Measurements from ENCODE around the gene AREG. TPM values are rescaled to one million over a fixed set of nuclear protein-coding genes. Genes with fewer than 3 reads are reported as not detected.

The AREG gene
- total RNA-seq, 1 experiment from 2014 or later: 0.33 TPM

DNA sequence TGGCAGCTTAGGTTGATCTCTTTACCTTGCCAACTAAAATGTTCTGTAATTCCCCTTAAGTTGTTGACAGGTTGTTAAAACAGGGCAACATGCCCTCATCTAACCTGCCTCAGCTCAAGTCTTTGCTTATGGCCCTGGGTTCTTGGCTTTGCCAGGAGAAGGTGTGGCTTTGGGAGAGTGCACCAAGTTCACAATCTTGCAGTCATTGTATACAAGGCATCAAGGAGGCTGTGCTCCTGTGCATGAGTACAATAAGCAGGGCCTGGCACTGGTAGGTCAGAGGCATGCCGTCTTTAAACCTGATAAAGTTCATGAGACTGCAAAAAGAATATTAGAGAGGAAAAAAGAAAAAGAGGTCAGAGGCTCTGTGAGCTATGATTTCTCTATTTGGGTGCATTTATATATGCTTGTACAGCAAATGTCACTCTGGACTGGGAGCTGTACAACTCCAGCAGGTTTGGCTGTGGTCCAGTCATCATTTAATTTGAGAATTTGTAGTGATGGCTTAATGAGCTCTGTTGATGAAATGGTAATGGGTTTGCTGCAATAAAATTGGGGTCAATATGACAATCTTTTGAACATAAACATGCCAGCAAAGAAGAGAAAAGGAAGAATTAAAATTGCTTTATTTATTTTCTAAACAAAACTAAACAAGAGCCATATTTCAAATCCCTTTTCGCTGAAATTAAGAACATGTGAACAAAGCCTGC lies 30.3 kb downstream of the AREG start:
- DNase-seq (ENCODE audit: low spot score): no peak
- ATAC-seq: no peak
- Mint-ChIP-seq H3K4me3 (no peak overlapping the region), H3K9me3 (no peaks in the 10 kb centered on the region), H3K36me3 (no peaks in the 10 kb centered on the region), H3K4me1 (peaks cover 7% of the 10 kb centered on the region), H3K27ac (no peak overlapping the region), H3K27me3 (ENCODE audit: low read depth) (no peaks in the 10 kb centered on the region; the same call in none of the 2 replicates)
- POLR2A ChIA-PET: no interaction called here
- TF ChIP-seq SMAD3 (CRISPR knock-in tag; IDR thresholded peaks at IDR 0.05; ENCODE audit: borderline replicate concordance): no peak
- TF ChIP-seq, protein P1, sequence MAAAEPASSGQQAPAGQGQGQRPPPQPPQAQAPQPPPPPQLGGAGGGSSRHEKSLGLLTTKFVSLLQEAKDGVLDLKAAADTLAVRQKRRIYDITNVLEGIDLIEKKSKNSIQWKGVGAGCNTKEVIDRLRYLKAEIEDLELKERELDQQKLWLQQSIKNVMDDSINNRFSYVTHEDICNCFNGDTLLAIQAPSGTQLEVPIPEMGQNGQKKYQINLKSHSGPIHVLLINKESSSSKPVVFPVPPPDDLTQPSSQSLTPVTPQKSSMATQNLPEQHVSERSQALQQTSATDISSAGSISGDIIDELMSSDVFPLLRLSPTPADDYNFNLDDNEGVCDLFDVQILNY (CRISPR knock-in tag; IDR thresholded peaks at IDR 0.05): no peak
- TF ChIP-seq, protein P2, sequence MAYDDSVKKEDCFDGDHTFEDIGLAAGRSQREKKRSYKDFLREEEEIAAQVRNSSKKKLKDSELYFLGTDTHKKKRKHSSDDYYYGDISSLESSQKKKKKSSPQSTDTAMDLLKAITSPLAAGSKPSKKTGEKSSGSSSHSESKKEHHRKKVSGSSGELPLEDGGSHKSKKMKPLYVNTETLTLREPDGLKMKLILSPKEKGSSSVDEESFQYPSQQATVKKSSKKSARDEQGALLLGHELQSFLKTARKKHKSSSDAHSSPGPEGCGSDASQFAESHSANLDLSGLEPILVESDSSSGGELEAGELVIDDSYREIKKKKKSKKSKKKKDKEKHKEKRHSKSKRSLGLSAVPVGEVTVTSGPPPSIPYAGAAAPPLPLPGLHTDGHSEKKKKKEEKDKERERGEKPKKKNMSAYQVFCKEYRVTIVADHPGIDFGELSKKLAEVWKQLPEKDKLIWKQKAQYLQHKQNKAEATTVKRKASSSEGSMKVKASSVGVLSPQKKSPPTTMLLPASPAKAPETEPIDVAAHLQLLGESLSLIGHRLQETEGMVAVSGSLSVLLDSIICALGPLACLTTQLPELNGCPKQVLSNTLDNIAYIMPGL (CRISPR knock-in tag; IDR thresholded peaks at IDR 0.05): no peak
- TF ChIP-seq, protein P3, sequence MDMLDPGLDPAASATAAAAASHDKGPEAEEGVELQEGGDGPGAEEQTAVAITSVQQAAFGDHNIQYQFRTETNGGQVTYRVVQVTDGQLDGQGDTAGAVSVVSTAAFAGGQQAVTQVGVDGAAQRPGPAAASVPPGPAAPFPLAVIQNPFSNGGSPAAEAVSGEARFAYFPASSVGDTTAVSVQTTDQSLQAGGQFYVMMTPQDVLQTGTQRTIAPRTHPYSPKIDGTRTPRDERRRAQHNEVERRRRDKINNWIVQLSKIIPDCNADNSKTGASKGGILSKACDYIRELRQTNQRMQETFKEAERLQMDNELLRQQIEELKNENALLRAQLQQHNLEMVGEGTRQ (CRISPR knock-in tag; IDR thresholded peaks at IDR 0.05): no peak
- no peak for TF ChIP-seq TEAD4 (CRISPR knock-in tag; IDR thresholded peaks at IDR 0.05)
- CTCF ChIA-PET: no interaction called here

DNA sequence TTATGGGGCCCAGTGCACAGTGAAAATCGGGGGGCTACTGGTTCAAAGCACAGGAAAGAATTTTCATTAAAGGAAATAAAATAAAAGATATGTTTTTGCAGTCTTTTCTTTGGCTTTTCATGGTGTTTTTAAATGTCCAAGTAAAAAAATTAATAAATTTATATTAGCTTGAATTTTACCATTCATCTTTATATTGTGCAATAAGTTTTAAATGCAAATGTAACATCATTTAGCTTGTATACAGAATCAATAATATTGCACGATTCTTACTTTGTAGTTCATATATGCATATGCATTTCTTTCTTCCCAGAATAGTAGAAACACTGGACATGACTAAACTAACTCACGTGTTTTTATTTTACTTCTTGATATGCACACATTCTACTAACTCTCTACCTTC lies 31.0 kb downstream of the AREG start:
- no peak for ATAC-seq
- ChIA-PET POLR2A (no interaction called here), CTCF (no interaction called here)
- H3K27ac Mint-ChIP-seq: no peak overlapping the region
- no peak overlapping the region for H3K4me3 Mint-ChIP-seq
- no peak for DNase-seq (ENCODE audit: low spot score)
- H3K9me3 Mint-ChIP-seq: no peaks in the 10 kb centered on the region
- H3K4me1 Mint-ChIP-seq: peaks cover 7% of the 10 kb centered on the region
- H3K36me3 Mint-ChIP-seq: no peaks in the 10 kb centered on the region
- TF ChIP-seq, protein P4, sequence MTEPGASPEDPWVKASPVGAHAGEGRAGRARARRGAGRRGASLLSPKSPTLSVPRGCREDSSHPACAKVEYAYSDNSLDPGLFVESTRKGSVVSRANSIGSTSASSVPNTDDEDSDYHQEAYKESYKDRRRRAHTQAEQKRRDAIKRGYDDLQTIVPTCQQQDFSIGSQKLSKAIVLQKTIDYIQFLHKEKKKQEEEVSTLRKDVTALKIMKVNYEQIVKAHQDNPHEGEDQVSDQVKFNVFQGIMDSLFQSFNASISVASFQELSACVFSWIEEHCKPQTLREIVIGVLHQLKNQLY (CRISPR knock-in tag; IDR thresholded peaks at IDR 0.05): no peak
- TF ChIP-seq ZNF219 (CRISPR knock-in tag; IDR thresholded peaks at IDR 0.05; ENCODE audit: borderline replicate concordance) (no peak), NFE2L1 (CRISPR knock-in tag; IDR thresholded peaks at IDR 0.05) (no peak)
- H3K27me3 Mint-ChIP-seq (ENCODE audit: low read depth): no peaks in the 10 kb centered on the region; the same call in none of the 2 replicates

DNA sequence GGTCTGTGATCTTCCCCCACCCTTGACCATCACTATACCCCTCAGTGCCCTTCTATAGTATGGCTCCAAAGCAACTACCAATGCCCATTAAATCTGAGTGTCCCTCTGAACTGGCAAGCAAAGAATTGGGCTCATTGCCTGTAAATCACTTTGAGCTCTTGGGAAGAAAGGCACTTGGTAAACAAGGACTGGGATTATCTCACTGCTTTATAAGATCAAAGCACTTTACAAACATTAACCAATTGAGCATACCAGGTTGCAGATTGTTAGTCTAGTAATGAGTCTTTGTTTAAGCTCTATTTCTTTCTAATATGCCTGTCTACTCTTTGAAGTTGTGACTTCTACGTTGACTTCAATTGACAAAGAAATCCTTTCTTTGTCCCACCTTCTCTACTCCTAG lies 34.1 kb downstream of the AREG start:
- CTCF ChIA-PET: no interaction called here
- TF ChIP-seq ETV6 (CRISPR knock-in tag; IDR thresholded peaks at IDR 0.05) (no peak), IRF2 (CRISPR knock-in tag; IDR thresholded peaks at IDR 0.05; ENCODE audit: borderline replicate concordance, low read depth) (no peak), RELA (CRISPR knock-in tag; IDR thresholded peaks at IDR 0.05; ENCODE audit: borderline replicate concordance) (no peak), CBFB (CRISPR knock-in tag; IDR thresholded peaks at IDR 0.05; ENCODE audit: low read depth) (no peak), OVOL2 (CRISPR knock-in tag; IDR thresholded peaks at IDR 0.05; ENCODE audit: borderline replicate concordance) (no peak), NFATC4 (CRISPR knock-in tag; IDR thresholded peaks at IDR 0.05) (no peak)
- TF ChIP-seq, protein P5, sequence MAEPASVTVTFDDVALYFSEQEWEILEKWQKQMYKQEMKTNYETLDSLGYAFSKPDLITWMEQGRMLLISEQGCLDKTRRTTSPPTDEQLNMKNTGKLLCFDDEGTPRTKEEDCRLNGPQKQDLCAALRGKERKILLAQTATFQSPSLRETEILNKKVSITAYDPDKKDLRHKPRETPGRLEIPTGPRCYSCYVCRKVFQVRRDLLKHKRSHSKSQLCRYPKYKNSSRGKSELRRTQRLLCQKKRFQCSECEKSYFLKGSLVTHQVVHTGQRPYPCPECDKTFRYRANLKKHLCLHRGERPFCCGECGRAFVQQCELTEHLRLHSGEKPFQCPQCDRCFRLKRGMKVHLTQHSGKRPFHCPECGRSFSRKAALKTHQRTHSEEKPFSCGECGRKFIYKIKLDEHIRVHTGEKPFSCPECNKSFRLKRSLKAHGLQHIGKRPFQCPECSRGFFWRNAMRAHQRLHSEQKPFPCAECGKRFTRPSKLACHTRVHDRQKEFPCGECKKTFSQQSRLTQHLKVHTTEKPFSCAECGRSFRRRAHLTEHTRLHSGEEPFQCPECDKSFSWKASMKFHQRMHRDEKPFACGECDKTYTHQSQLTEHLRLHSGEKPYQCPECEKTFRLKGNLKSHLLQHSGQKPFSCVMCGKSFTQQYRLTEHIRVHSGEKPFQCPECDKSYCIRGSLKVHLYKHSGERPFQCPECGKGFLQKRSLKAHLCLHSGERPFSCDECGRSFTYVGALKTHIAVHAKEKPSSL (CRISPR knock-in tag; conservative IDR thresholded peaks at IDR 0.05): no peak
- TF ChIP-seq, protein P6, sequence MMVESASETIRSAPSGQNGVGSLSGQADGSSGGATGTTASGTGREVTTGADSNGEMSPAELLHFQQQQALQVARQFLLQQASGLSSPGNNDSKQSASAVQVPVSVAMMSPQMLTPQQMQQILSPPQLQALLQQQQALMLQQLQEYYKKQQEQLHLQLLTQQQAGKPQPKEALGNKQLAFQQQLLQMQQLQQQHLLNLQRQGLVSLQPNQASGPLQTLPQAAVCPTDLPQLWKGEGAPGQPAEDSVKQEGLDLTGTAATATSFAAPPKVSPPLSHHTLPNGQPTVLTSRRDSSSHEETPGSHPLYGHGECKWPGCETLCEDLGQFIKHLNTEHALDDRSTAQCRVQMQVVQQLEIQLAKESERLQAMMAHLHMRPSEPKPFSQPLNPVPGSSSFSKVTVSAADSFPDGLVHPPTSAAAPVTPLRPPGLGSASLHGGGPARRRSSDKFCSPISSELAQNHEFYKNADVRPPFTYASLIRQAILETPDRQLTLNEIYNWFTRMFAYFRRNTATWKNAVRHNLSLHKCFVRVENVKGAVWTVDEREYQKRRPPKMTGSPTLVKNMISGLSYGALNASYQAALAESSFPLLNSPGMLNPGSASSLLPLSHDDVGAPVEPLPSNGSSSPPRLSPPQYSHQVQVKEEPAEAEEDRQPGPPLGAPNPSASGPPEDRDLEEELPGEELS (CRISPR knock-in tag; IDR thresholded peaks at IDR 0.05): no peak
- TF ChIP-seq, protein P7, sequence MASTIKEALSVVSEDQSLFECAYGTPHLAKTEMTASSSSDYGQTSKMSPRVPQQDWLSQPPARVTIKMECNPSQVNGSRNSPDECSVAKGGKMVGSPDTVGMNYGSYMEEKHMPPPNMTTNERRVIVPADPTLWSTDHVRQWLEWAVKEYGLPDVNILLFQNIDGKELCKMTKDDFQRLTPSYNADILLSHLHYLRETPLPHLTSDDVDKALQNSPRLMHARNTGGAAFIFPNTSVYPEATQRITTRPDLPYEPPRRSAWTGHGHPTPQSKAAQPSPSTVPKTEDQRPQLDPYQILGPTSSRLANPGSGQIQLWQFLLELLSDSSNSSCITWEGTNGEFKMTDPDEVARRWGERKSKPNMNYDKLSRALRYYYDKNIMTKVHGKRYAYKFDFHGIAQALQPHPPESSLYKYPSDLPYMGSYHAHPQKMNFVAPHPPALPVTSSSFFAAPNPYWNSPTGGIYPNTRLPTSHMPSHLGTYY (CRISPR knock-in tag; IDR thresholded peaks at IDR 0.05): no peak
- TF ChIP-seq, protein P8, sequence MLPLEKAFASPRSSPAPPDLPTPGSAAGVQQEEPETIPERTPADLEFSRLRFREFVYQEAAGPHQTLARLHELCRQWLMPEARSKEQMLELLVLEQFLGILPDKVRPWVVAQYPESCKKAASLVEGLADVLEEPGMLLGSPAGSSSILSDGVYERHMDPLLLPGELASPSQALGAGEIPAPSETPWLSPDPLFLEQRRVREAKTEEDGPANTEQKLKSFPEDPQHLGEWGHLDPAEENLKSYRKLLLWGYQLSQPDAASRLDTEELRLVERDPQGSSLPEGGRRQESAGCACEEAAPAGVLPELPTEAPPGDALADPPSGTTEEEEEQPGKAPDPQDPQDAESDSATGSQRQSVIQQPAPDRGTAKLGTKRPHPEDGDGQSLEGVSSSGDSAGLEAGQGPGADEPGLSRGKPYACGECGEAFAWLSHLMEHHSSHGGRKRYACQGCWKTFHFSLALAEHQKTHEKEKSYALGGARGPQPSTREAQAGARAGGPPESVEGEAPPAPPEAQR (CRISPR knock-in tag; IDR thresholded peaks at IDR 0.05): no peak

More for the DNA sequence above, 34.1 kb downstream of the AREG start:
- POLR2A ChIA-PET: no interaction called here
- DNase-seq (ENCODE audit: low spot score) (no peak), ATAC-seq (no peak)
- H3K9me3 Mint-ChIP-seq: no peaks in the 10 kb centered on the region
- no peak overlapping the region for H3K4me3 Mint-ChIP-seq
- no peaks in the 10 kb centered on the region for H3K36me3 Mint-ChIP-seq
- no peak overlapping the region for H3K27ac Mint-ChIP-seq
- H3K4me1 Mint-ChIP-seq: no peaks in the 10 kb centered on the region
- peaks cover 3% of the 10 kb centered on the region for H3K27me3 Mint-ChIP-seq (ENCODE audit: low read depth)

Measured in WTC11 (cell line).